Right lobe of liver (tissue), 4 donors: ENCODE data around the gene DYSF.

Experiments used
- POLR2A ChIP-seq: fragments of 450-650 bp; IDR thresholded peaks from one replicate; pipeline ENCODE4 v1.6.1; 2017; ENCODE audit warnings: antibody characterized with exemption, mild to moderate bottlenecking
- TF ChIP-seq, protein P1 (sequence below), 4 donors: fragments of 200-600 bp in 3 of 4; fragments of 450-650 bp in 1 of 4; IDR thresholded peaks; one replicate each; pipeline versions ENCODE4 v1.5.1 to v1.8.0; 2016 to 2022; ENCODE audit warnings: antibody characterized with exemption in 4 of 4, mild to moderate bottlenecking in 2 of 4
- donor health status: DM: no; HTN: no; CAD: no.
- donor health status: DM: no; HTN: no; CAD: no.
- donor health status: DM: no; HTN: yes; CAD: no.

DNA sequence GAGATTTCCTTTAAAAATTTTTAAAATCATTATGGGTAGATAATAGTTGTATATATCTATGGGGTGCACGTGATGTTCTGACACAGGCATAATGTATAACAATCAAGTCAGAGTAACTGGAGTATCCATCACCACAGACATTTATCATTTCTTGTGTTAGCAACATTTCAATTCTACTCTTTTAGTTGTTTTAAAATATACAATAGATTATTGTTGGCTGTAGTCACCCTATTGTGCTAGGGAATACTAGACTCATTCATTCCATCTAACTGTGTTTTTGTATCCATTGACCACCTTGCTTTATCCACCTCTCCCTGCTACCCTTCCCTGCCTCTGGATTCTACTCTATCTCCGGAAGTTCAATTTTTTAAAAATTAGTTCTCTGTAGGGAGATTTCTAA is 31.0 kb downstream of the DYSF start:
- TF ChIP-seq, protein P1, sequence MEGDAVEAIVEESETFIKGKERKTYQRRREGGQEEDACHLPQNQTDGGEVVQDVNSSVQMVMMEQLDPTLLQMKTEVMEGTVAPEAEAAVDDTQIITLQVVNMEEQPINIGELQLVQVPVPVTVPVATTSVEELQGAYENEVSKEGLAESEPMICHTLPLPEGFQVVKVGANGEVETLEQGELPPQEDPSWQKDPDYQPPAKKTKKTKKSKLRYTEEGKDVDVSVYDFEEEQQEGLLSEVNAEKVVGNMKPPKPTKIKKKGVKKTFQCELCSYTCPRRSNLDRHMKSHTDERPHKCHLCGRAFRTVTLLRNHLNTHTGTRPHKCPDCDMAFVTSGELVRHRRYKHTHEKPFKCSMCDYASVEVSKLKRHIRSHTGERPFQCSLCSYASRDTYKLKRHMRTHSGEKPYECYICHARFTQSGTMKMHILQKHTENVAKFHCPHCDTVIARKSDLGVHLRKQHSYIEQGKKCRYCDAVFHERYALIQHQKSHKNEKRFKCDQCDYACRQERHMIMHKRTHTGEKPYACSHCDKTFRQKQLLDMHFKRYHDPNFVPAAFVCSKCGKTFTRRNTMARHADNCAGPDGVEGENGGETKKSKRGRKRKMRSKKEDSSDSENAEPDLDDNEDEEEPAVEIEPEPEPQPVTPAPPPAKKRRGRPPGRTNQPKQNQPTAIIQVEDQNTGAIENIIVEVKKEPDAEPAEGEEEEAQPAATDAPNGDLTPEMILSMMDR (IDR thresholded peaks at IDR 0.05): no peak
- TF ChIP-seq POLR2A: no peak
